HG03469 (cell line): ENCODE results near the gene CENPVL2.
"Not testable (repeated sequence)": the region's sequence is repeated elsewhere in the genome, so short reads cannot be mapped to it uniquely, and the experiment has no call there.

ENCODE experiments used
- ATAC-seq: cut with Tn5 transposase; IDR thresholded peaks from one replicate; pipeline ENCODE4 v1.9.1; 2021; ENCODE audit warnings: mild to moderate bottlenecking, moderate library complexity, moderate number of reproducible peaks; ENCODE audit not compliant: unreplicated experiment

Gene CENPVL2

DNA sequence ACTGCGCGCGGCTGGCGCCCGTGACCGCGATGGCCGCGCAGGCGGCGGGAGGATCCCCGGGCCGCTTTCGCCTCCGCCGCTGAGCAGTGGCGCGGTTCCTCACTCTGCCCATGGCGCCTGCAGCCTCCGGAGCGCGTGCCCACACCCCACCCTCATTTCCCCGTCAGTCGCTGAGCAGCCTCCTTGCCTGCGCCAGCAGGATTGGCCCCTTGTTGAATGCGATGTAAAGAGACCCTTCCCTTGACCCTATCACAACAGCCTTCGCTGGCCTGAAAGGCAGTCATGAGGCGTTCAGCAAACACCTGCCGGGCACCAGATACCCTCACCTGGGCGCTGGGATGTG is at the start of gene CENPVL2:
Gene CENPVL2 (minus strand): TSS at position 112 of the 343 bp plus-strand sequence. CDS start 0 bp downstream, at position 112.
- ATAC-seq, result not testable (repeated sequence)

DNA sequence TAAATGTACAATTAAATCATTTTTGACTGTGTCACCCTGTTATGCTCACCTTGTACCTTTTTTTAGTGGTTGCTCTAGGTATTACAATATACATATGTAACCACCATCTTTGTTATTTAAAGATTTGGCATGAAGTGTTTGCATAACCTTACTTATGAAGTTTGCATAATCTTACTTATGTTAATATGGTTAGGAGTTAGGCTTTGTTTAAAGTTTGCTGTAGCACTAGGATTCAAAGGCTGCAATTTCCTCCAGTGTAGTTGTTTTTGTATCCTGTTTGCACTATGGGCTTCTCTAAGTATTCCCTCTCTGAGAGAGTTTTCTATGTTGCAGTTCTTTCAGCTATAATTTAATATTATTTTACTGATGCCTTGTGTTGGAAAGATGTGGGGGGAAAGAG is 45.6 kb upstream of the CENPVL2 start:
- no peak for ATAC-seq

DNA sequence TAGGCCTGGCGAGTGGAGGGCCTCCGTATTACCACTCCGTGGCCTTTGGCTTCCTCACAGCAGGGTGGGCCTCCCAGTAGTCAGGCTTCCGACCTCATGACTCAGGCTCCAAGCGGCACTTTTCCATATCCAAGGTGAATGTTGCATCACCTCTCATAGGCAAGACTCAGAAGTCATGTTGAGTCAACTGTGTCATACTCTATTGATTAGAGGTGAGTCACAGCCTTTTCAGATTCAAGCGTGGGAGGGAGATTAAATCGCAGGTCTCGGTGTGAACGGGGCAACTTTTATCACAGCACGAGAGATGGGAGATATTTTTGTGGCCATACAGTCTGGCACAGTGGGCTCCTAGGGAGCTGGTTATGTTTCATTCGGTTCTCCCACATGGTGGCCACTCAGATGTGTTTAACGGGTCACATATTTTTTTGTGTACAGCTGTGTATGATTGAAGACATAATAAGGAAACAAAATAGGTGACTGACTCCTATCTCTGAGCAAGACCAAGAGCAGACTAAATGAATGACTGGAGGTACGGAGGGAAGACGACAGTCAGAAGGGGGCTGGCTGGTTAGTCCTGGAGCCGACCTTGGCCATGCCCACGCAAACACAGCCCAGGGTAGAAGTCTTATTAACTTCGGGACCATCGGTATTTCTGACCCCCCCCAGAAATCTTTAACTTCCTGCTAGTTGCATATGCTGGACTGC is 30.5 kb upstream of the CENPVL2 start:
- ATAC-seq, result not testable (repeated sequence)

DNA sequence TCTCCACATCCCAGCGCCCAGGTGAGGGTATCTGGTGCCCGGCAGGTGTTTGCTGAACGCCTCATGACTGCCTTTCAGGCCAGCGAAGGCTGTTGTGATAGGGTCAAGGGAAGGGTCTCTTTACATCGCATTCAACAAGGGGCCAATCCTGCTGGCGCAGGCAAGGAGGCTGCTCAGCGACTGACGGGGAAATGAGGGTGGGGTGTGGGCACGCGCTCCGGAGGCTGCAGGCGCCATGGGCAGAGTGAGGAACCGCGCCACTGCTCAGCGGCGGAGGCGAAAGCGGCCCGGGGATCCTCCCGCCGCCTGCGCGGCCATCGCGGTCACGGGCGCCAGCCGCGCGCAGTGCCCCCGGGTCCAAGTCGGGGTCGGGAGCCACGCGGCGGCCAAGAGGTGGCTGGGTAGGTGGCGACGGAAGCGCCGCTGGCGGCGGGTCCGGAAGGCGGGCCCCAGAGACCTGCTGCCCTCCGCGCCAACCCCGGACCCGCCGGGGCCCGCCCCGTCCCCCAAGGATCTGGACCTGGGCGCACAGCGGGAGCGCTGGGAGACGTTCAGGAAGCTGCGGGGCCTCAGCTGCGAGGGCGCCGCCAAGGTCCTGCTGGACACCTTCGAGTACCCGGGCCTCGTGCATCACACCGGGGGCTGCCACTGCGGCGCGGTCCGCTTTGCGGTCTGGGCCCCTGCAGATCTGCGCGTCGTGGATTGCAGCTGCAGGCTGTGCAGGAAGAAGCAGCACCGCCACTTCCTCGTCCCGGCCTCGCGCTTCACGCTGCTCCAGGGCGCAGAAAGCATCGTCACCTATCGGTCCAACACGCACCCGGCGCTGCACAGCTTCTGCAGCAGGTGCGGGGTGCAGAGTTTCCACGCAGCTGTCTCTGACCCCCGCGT is 27.9 kb upstream of the CENPVL2 start, which contains the start of gene CENPVL1:
Gene CENPVL1 (plus strand): TSS at position 236 of the 888 bp plus-strand sequence. CDS start 0 bp downstream, at position 236.
- ATAC-seq, result not testable (repeated sequence)

DNA sequence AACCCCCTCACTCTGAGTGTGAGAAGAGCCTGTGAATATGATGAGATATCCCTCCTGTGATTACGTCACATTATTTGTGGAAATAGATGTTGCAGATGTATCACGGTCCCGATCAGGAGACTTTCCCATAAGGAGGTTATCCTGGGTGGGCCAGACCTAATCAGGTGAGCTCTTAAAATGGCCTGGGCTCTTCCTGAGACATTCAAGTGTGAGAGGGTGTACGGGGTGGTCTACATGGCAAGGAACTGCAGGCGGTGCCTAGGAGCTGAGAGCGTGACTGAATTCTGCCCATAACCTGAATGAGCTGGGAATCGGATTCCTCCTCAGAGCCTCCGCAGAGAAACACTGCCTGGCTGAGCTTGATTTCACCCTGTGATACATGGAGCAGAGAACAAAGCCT is 14.8 kb upstream of the CENPVL2 start:
- ATAC-seq, result no peak

DNA sequence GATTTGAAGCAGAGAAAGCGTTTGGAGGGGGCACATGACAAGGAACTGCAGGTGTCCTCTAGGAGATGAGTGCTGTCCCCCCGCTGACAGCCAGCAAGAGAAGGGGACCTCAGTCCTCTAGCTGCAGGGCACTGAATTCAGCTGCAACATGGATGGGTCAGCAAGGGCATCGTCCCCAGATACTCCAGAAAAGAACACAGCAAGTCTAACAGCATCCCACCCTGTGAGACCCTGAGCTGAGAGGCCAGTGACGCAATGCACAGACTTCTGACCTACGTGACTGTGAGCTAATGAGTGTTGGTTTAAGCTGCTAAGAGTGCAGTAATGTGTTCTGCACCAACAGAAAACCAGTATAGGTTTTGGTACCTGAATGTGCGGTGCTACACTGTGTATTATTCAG is 11.6 kb upstream of the CENPVL2 start:
- no peak for ATAC-seq

DNA sequence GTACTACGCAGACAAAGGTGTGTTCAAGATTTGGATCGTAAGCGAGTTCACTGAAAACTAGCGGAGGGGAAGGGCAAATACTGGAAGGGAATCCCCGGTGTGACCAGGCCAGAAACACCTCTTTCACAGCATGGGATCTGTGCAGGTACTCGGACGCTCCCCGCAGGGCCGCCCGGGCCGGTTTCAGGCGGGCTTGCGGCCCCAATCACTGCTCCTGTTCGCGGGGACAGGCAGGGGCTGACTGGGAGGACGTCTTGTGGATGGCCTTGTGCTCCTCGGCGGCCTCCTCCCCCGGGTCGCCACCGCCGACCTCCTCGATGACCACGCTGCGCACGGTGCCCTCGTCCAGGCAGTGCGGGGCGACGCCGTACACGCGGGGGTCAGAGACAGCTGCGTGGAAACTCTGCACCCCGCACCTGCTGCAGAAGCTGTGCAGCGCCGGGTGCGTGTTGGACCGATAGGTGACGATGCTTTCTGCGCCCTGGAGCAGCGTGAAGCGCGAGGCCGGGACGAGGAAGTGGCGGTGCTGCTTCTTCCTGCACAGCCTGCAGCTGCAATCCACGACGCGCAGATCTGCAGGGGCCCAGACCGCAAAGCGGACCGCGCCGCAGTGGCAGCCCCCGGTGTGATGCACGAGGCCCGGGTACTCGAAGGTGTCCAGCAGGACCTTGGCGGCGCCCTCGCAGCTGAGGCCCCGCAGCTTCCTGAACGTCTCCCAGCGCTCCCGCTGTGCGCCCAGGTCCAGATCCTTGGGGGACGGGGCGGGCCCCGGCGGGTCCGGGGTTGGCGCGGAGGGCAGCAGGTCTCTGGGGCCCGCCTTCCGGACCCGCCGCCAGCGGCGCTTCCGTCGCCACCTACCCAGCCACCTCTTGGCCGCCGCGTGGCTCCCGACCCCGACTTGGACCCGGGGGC is 567 bp downstream of the CENPVL2 start:
- ATAC-seq, result not testable (repeated sequence)

DNA sequence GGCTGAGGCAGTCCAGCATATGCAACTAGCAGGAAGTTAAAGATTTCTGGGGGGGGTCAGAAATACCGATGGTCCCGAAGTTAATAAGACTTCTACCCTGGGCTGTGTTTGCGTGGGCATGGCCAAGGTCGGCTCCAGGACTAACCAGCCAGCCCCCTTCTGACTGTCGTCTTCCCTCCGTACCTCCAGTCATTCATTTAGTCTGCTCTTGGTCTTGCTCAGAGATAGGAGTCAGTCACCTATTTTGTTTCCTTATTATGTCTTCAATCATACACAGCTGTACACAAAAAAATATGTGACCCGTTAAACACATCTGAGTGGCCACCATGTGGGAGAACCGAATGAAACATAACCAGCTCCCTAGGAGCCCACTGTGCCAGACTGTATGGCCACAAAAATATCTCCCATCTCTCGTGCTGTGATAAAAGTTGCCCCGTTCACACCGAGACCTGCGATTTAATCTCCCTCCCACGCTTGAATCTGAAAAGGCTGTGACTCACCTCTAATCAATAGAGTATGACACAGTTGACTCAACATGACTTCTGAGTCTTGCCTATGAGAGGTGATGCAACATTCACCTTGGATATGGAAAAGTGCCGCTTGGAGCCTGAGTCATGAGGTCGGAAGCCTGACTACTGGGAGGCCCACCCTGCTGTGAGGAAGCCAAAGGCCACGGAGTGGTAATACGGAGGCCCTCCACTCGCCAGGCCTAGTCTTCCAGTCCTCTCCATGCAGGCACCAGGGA is 2.8 kb downstream of the CENPVL2 start:
- ATAC-seq, result not testable (repeated sequence)

DNA sequence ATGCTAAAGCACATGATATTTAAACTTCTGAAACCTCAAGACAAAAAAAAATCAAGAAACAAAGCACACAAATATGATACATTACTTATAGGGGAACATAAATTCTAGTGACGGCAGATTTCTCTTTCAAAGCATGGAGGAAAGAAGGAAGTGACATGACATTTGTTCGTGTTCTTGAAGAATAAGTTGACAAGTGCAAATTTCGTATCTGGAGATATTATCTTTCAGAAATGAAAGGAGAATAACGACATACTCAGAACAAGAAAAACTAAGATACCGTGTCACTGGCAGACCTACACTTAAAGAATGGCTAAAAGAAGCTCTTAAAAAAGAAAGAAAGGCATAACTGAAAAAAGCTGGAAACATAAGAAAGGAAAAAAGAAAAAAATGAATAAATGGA is 16.6 kb downstream of the CENPVL2 start:
- ATAC-seq, result no peak

DNA sequence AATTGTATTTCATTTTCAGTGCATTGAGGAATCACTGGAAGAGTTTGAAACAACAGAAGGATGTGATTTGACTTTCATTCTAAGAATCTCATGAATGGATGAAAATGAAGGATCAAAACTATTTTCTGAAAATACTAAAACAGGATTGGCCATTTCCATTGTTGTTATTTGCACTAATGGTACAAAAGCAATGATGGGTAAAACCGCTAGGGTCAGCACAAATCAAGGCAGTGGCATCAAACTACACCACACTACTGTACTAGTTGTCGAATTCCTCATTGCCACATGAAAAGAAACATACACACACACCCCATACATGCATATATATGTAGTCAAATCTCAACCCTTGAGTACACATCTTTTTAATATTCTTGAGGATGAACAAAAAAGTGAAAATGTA is 39.3 kb downstream of the CENPVL2 start:
- ATAC-seq, result no peak

DNA sequence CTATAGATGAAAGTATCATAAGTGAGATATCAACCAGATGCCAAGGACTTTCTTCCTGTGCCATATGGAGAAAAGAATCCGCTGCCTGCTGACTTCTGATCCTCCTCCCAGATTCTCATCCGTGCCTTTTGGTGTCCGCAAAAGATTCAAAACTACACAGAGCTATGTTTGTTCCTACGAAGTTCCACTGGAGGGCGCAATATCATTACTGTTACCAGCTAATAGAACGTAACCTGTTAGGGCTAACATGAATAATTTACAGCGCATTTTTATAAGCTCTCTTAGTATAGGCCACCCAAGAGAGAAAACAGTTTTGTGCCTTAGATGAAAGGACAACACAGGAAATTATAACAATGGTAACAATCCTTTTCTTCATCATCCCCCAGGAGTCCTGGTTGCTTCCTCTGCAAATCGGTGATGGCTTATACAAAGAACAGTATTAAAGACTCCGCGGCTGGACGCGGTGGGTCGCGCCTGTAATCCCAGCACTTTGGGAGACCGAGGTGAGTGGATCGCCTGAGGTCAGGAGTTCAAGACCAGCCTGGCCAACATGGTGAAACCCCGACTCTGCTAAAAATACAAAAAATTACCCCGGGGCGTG is 41.1 kb downstream of the CENPVL2 start:
- no peak for ATAC-seq

DNA sequence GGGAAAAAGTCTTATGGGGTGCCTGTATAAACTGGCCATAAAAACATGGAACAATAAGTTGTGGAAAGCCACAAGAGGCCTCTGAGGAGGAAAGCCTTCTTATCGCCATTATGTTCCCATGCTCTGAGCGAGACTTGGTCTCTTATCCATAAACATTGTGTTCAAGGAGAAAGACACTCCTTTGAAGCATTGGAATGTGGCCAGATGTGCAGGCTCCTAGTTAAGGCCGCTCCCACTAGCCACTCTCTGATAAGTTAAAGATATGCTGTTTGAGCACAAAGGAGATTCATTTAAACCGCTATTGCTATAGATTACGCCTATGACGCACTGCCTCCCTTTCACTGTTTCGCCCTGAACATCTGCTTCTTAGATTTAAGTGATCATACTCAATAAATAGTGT is 46.1 kb downstream of the CENPVL2 start:
- ATAC-seq, result not testable (repeated sequence)
